Tibial nerve (tissue), 4 donors: ENCODE results near the gene SLC35F1.

Source experiments
- CTCF ChIP-seq, 5 experiments: fragments of 200-600 bp in 3 of 5; fragments of 450-650 bp in 2 of 5; sonication (generic) in 3 of 5; IDR thresholded peaks; one replicate each; pipeline ENCODE4 v1.5.1; 2016 to 2019; ENCODE audit warnings: antibody characterized with exemption in 5 of 5, mild to moderate bottlenecking in 3 of 5, moderate library complexity in 2 of 5
- EP300 ChIP-seq, 2 donors: sonication (generic); formaldehyde crosslinking; IDR thresholded peaks; one replicate each; pipeline ENCODE4 v1.6.1; 2017; ENCODE audit warnings: antibody characterized with exemption in 2 of 2, mild to moderate bottlenecking in 1 of 2

GRCh38 chr6:118294906-118295305, 387.8 kb downstream of the SLC35F1 start:
- TF ChIP-seq CTCF (IDR thresholded peaks at IDR 0.05) (no peak), EP300 (IDR thresholded peaks at IDR 0.05) (no peak)
